ENCODE results near the gene ANKRD36C. TPM values are rescaled to one million over a fixed set of nuclear protein-coding genes. Genes with fewer than 3 reads are reported as not detected.
"Not testable (repeated sequence)": the region's sequence is repeated elsewhere in the genome, so short reads cannot be mapped to it uniquely, and the experiment has no call there.

ANKRD36C gene
- total RNA-seq, 1 experiment from 2014 or later, result 22.0 TPM

DNA sequence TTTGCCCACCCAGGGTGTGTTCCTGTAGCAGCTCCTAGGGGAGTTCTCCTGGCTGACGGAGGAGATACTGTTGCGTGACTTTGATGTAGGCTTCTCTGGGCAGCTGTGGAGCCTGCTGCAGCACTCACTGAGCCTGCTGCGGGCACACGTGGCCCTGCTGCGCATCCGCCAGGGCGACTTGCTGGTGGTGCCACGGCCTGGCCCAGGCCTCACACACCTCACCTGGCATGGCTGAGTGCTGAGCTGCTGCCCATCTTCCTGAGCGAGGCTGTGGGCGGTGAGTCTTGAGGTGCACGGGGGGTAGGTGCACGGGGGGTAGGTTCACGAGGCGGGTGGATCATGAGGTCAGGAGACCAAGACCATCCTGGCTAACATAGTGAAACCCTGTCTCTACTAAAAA is 191.7 kb downstream of the ANKRD36C start:
- Histone ChIP-seq H3K4me1 (ENCODE audit: control insufficient read depth, insufficient read depth, low read length) (no peaks in the 10 kb centered on the region), H3K27me3 (ENCODE audit: control insufficient read depth, insufficient read depth, low read length) (no peaks in the 10 kb centered on the region), H3K27ac (ENCODE audit: low read length) (no peak overlapping the region), H3K4me3 (ENCODE audit: low read depth in 2 of 2, low read length in 2 of 2) (no peak overlapping the region), H3K9me3 (ENCODE audit: control insufficient read depth, insufficient read depth, low read depth, low read length) (no peaks in the 10 kb centered on the region), H3K36me3 (ENCODE audit: control insufficient read depth, insufficient read depth, low read length) (no peaks in the 10 kb centered on the region)
- BruUV-seq (replicated peaks), result no TSS peak
- DNase-seq (ENCODE audit: low read depth, low spot score), result no peak
- ATAC-seq, result no peak
- TF ChIP-seq POLR2AphosphoS5 (IDR thresholded peaks at IDR 0.05; ENCODE audit: low read depth, low read length), result no peak
- TF ChIP-seq, protein P1, sequence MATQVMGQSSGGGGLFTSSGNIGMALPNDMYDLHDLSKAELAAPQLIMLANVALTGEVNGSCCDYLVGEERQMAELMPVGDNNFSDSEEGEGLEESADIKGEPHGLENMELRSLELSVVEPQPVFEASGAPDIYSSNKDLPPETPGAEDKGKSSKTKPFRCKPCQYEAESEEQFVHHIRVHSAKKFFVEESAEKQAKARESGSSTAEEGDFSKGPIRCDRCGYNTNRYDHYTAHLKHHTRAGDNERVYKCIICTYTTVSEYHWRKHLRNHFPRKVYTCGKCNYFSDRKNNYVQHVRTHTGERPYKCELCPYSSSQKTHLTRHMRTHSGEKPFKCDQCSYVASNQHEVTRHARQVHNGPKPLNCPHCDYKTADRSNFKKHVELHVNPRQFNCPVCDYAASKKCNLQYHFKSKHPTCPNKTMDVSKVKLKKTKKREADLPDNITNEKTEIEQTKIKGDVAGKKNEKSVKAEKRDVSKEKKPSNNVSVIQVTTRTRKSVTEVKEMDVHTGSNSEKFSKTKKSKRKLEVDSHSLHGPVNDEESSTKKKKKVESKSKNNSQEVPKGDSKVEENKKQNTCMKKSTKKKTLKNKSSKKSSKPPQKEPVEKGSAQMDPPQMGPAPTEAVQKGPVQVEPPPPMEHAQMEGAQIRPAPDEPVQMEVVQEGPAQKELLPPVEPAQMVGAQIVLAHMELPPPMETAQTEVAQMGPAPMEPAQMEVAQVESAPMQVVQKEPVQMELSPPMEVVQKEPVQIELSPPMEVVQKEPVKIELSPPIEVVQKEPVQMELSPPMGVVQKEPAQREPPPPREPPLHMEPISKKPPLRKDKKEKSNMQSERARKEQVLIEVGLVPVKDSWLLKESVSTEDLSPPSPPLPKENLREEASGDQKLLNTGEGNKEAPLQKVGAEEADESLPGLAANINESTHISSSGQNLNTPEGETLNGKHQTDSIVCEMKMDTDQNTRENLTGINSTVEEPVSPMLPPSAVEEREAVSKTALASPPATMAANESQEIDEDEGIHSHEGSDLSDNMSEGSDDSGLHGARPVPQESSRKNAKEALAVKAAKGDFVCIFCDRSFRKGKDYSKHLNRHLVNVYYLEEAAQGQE (IDR thresholded peaks at IDR 0.05; ENCODE audit: insufficient read depth in 1 of 2, low read depth in 2 of 2, low read length in 1 of 2), result no peak
- no peak for TF ChIP-seq TCF7L2 (IDR thresholded peaks at IDR 0.05; ENCODE audit: low read depth, low read length)
- TF ChIP-seq SIN3A (IDR thresholded peaks at IDR 0.05; ENCODE audit: borderline replicate concordance, insufficient read depth, low read depth, low read length), result no peak
- TF ChIP-seq, protein P2, sequence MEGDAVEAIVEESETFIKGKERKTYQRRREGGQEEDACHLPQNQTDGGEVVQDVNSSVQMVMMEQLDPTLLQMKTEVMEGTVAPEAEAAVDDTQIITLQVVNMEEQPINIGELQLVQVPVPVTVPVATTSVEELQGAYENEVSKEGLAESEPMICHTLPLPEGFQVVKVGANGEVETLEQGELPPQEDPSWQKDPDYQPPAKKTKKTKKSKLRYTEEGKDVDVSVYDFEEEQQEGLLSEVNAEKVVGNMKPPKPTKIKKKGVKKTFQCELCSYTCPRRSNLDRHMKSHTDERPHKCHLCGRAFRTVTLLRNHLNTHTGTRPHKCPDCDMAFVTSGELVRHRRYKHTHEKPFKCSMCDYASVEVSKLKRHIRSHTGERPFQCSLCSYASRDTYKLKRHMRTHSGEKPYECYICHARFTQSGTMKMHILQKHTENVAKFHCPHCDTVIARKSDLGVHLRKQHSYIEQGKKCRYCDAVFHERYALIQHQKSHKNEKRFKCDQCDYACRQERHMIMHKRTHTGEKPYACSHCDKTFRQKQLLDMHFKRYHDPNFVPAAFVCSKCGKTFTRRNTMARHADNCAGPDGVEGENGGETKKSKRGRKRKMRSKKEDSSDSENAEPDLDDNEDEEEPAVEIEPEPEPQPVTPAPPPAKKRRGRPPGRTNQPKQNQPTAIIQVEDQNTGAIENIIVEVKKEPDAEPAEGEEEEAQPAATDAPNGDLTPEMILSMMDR (IDR thresholded peaks at IDR 0.05), result no peak
- in situ Hi-C loops (cut with HindIII; ENCODE audit: low pct_unique_long_range_greater_than_20kb, low sequenced_read_pairs), result no loop called here
- ChIA-PET POLR2A (no interaction called here), CTCF (no interaction called here)
- intact Hi-C loops (cut with micrococcal nuclease; ENCODE audit: unreplicated experiment), result no loop called here

DNA sequence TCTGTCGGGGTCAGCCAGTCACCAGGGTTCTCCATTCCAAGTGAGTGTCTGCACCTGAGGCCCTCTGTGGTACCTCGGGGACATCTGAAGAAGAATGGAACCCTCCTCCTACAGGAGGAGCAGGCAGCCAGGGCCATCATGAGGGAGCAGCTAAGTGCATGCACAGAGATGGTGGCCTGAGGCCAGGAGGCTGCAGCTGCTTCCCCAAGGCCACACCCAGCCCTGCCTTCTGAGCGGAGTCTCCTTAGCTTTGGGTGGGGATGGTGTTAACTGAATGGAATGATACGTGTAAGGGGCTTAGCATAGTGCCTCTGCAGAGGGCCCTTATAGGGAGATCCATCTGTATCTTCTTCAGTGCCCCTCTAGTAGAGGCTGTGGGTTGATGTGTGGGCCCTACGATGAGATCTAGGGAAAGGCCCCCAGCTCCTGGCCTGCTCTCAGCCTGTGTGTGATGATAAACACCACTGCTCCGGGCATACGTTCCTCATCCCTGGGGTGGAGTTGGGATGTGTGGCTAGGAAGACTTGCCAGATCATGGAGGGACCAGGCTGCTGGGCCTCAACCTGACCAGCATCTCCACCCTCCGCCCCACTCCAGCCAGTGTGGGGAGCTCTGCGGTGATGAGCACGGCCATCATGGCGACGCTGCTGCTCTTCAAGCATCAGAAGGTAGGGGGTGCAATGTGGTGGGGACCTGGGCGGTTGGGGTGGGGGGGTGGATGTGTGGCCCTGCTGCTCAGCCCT is 192.3 kb downstream of the ANKRD36C start:
- CTCF ChIA-PET; ATAC-seq; BruUV-seq (replicated peaks); H3K27ac ChIP-seq (ENCODE audit: low read length); H3K4me1 ChIP-seq (ENCODE audit: control insufficient read depth, insufficient read depth, low read length); in situ Hi-C loops (cut with HindIII; ENCODE audit: low pct_unique_long_range_greater_than_20kb, low sequenced_read_pairs); H3K9me3 ChIP-seq (ENCODE audit: control insufficient read depth, insufficient read depth, low read depth, low read length); DNase-seq (ENCODE audit: low read depth, low spot score); H3K27me3 ChIP-seq (ENCODE audit: control insufficient read depth, insufficient read depth, low read length); POLR2A ChIA-PET; H3K36me3 ChIP-seq (ENCODE audit: control insufficient read depth, insufficient read depth, low read length); H3K4me3 ChIP-seq (ENCODE audit: low read depth in 2 of 2, low read length in 2 of 2); intact Hi-C loops (cut with micrococcal nuclease; ENCODE audit: unreplicated experiment): not testable (repeated sequence)

DNA sequence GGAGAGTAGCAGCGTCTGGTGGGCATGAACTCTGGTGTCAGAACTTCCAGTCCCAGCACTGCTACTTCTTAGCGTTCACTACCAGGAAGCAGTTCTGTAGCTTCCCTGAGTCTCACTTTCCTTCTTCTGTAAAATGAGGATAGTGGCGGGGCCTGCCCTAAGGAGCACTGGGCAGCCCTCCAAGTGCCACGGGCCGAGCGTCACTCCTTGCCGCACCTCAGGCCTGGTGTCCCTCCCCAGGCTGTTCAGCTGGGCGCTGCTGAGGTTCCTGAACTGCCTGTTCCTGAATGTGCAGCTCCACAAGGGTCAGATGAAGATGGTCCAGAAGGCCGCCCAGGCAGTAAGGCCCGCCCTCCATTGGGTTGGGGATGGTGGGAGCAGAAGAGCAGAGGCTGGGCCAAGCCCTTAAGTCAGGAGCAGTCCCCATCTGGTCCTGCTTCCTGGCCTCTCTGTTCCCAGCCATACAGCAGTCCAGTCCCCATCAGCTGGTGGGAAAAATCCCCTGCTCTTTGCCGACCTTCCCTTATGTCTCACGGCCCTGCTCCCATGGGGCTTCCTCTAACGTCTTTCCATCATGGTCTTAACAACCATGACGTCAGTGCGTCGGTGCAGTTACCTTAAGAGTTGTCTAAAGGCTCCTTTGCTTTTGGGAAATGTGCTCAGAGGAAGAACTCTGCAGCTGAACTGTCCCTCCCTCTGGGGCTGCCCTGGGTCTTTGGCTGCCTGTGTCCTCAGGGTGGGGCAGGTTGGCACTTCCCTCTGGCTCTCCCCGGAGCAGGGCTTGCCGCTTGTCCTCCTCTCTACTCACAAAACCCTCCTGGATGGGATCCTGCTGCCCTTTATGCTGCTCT is 195.2 kb downstream of the ANKRD36C start:
- H3K4me1 ChIP-seq (ENCODE audit: control insufficient read depth, insufficient read depth, low read length); H3K4me3 ChIP-seq (ENCODE audit: low read depth in 2 of 2, low read length in 2 of 2); CTCF ChIA-PET; DNase-seq (ENCODE audit: low read depth, low spot score); H3K27me3 ChIP-seq (ENCODE audit: control insufficient read depth, insufficient read depth, low read length); H3K27ac ChIP-seq (ENCODE audit: low read length); intact Hi-C loops (cut with micrococcal nuclease; ENCODE audit: unreplicated experiment); in situ Hi-C loops (cut with HindIII; ENCODE audit: low pct_unique_long_range_greater_than_20kb, low sequenced_read_pairs); H3K36me3 ChIP-seq (ENCODE audit: control insufficient read depth, insufficient read depth, low read length); BruUV-seq (replicated peaks); H3K9me3 ChIP-seq (ENCODE audit: control insufficient read depth, insufficient read depth, low read depth, low read length); ATAC-seq; POLR2A ChIA-PET: not testable (repeated sequence)

DNA sequence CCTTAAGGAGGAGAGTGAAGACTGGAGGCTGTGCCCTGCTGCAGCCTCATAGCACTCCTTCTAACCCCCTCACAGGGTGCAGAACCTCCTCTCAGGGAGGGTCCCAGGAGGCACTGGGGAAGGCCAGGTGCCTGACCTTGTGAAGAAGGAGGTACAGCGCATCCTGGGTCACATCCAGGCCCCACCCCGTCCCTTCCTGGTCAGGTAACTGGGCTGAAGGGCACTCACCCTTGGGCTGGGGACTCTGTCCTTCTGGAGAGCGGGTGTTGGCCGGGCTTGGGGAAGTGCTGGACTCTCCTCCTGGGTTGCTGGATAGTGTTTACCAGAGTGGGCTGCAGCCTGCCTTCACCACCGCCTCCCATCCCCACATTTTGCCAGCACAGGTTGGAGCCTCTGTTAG is 197.7 kb downstream of the ANKRD36C start:
- H3K9me3 ChIP-seq (ENCODE audit: control insufficient read depth, insufficient read depth, low read depth, low read length); H3K36me3 ChIP-seq (ENCODE audit: control insufficient read depth, insufficient read depth, low read length); H3K4me1 ChIP-seq (ENCODE audit: control insufficient read depth, insufficient read depth, low read length); H3K4me3 ChIP-seq (ENCODE audit: low read depth in 2 of 2, low read length in 2 of 2); POLR2A ChIA-PET; intact Hi-C loops (cut with micrococcal nuclease; ENCODE audit: unreplicated experiment); H3K27ac ChIP-seq (ENCODE audit: low read length); ATAC-seq; BruUV-seq (replicated peaks); in situ Hi-C loops (cut with HindIII; ENCODE audit: low pct_unique_long_range_greater_than_20kb, low sequenced_read_pairs); DNase-seq (ENCODE audit: low read depth, low spot score); H3K27me3 ChIP-seq (ENCODE audit: control insufficient read depth, insufficient read depth, low read length); CTCF ChIA-PET: not testable (repeated sequence)

DNA sequence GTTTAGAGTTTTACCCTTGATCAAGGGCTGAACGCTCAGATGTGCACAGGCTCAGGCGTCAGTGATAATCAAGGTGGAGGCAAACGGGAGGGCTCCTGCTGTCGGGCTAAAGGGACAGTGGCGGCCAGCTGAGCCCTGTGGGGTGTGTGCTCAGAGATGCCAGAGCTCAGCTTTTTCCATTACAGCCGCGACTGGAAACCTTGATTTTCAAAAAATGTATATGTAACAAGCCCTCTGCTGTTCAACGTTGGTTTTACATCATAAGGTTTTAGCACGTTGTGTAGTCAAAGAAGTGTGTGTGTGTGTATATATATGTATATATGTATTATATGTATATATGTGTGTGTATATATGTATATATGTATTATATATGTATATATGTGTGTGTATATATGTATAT is 201.4 kb downstream of the ANKRD36C start:
- H3K36me3 ChIP-seq (ENCODE audit: control insufficient read depth, insufficient read depth, low read length); BruUV-seq (replicated peaks); H3K4me1 ChIP-seq (ENCODE audit: control insufficient read depth, insufficient read depth, low read length); in situ Hi-C loops (cut with HindIII; ENCODE audit: low pct_unique_long_range_greater_than_20kb, low sequenced_read_pairs); H3K27ac ChIP-seq (ENCODE audit: low read length); H3K4me3 ChIP-seq (ENCODE audit: low read depth in 2 of 2, low read length in 2 of 2); CTCF ChIA-PET; intact Hi-C loops (cut with micrococcal nuclease; ENCODE audit: unreplicated experiment); POLR2A ChIA-PET; H3K9me3 ChIP-seq (ENCODE audit: control insufficient read depth, insufficient read depth, low read depth, low read length); H3K27me3 ChIP-seq (ENCODE audit: control insufficient read depth, insufficient read depth, low read length); DNase-seq (ENCODE audit: low read depth, low spot score): not testable (repeated sequence)
- peak; percentile 33; the same call in 1 of the 2 replicates for ATAC-seq

Measured in Panc1 (cell line).